ENCODE results near the gene GZMB.
"Not testable (repeated sequence)": the region's sequence is repeated elsewhere in the genome, so short reads cannot be mapped to it uniquely, and the experiment has no call there.

GZMB gene

GRCh38 chr14:24630872-24631477 is 3.0 kb downstream of the GZMB start:
- DNase-seq = no peak

- DNase-seq = no peak
Measured at GRCh38 chr14:24630087-24630871, 3.7 kb downstream of the GZMB start.

GRCh38 chr14:24629521-24629920 is 4.5 kb downstream of the GZMB start:
- no peak for DNase-seq

- DNase-seq = no peak
Measured at GRCh38 chr14:24613747-24614146, 20.2 kb downstream of the GZMB start.

GRCh38 chr14:24613241-24613640 is 20.7 kb downstream of the GZMB start:
- DNase-seq = no peak

- no peak for DNase-seq
Measured at GRCh38 chr14:24612196-24612595, 21.8 kb downstream of the GZMB start.

GRCh38 chr14:24609655-24610344 is 24.2 kb downstream of the GZMB start, which contains the start of gene GZMH:
TSS of gene GZMH (minus strand) at chr14:24609685. CDS start at chr14:24609613, 72 bp downstream.
- DNase-seq = peak; percentile 59

GRCh38 chr14:24607635-24608514 is 26.1 kb downstream of the GZMB start:
- DNase-seq = no peak

- DNase-seq = peak; percentile 22
Measured at GRCh38 chr14:24607081-24607480, 26.9 kb downstream of the GZMB start.

GRCh38 chr14:24606297-24606696 is 27.7 kb downstream of the GZMB start:
- DNase-seq = no peak

- DNase-seq = peak; percentile 81
Measured at GRCh38 chr14:24605435-24606190, 28.4 kb downstream of the GZMB start.

- DNase-seq = no peak
Measured at GRCh38 chr14:24597403-24597802, 36.6 kb downstream of the GZMB start.

GRCh38 chr14:24595073-24595808 is 38.7 kb downstream of the GZMB start:
- no peak for DNase-seq

- not testable (repeated sequence) for DNase-seq
Measured at GRCh38 chr14:24591004-24591403, 43.0 kb downstream of the GZMB start.

- DNase-seq = not testable (repeated sequence)
Measured at GRCh38 chr14:24584402-24584801, 49.6 kb downstream of the GZMB start.

Data from activated CD4-positive, alpha-beta T cell treated with anti-CD3 and anti-CD28 coated beads, Interleukin-2, amount 50 U/mL, for 16 hours (primary cell).